GM19463 (cell line): Measurements from ENCODE around the gene CAMSAP2.
A peak's percentile ranks its signal among the peaks of the same experiment; 100 is the strongest.
"Not testable (repeated sequence)": the region's sequence is repeated elsewhere in the genome, so short reads cannot be mapped to it uniquely, and the experiment has no call there.

Source experiments
- ATAC-seq: cut with Tn5 transposase; IDR thresholded peaks from one replicate; pipeline ENCODE4 v1.9.1; 2021; ENCODE audit warnings: mild to moderate bottlenecking, moderate library complexity; ENCODE audit not compliant: unreplicated experiment

Gene CAMSAP2

DNA sequence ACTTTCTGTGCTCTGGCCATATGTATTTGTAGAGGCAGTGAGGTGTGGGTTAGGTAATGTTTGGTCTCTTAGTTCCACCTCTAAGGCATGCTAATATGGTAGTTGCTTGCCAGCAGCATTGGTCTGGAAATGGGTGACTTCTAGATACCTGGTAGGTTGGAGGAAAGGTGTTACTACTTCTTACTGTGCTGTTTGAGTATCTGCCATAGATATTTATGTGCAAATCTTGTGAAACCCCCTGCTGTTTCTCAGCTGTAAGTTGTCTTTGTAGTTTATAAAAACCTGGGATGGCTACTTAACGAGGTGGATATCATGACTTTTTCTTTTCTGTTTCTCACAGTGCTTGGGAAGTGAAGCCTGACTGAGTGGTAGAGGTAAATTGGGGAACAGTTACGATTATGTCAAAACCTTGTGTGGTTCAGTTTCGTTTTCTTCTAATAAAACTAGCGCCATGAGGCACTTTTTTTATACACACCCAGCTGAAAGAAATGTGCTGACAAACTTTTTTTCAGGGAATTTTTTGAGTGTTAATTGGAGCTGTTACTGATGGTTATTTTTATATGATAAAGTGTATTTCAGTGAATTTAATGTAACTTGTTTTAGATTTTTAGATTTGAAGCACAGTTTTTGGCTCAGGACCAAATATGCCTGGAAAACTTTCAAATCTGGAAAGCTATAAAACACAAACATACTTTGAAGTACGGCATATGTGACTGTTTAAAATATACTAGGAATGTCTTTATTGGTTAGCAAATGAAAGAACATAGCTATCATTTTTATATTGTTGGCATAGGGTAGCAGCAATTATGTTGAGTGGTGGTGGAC, 42.1 kb downstream of the CAMSAP2 start:
- no peak for ATAC-seq

- ATAC-seq: no peak
Observed at GRCh38 chr1:200783926-200784325, 45.2 kb downstream of the CAMSAP2 start.

- no peak for ATAC-seq
Observed at GRCh38 chr1:200784576-200784975, 45.9 kb downstream of the CAMSAP2 start.

- no peak for ATAC-seq
Observed at GRCh38 chr1:200786788-200787187, 48.1 kb downstream of the CAMSAP2 start.

- no peak for ATAC-seq
Observed at GRCh38 chr1:200787896-200788387, 49.2 kb downstream of the CAMSAP2 start.

DNA sequence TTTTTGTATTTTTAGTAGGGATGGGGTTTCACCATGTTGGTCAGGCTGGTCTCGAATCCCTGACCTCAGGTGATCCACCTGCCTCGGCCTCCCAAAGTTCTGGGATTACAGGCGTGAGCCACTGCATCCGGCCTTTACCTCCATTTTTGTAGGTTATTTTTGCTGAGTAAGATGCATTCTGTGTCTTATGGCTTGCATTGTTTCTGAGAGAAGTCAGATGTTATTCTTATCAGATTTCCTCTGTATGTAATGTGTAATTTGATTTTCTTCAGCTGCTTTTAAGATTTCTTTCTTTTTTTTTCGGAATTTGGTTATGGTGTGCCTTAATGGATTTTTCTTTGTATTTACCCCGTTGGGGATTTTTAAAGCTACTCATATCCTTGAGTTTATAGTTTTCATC, 52.3 kb downstream of the CAMSAP2 start:
- ATAC-seq: not testable (repeated sequence)

DNA sequence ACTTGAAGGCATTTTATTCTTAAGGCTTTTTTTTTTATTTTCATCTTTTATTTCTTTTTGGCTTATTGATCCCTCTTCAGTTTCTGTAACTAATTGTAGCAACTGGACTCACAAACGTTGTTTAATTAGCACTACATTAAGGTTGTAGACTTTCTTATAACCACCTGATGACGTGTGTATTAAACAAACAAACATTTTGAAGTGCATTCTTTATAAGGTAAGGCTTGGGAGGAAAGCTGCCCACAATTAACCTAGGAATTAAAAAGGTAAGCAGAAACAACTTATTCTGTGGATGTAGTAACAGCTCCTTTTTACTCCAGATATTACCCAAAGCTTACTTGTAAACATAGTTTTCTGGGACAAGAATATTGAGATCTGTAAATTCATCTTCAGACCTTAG, 55.0 kb downstream of the CAMSAP2 start:
- ATAC-seq: no peak

- no peak for ATAC-seq
Observed at GRCh38 chr1:200794506-200795065, 55.9 kb downstream of the CAMSAP2 start.

DNA sequence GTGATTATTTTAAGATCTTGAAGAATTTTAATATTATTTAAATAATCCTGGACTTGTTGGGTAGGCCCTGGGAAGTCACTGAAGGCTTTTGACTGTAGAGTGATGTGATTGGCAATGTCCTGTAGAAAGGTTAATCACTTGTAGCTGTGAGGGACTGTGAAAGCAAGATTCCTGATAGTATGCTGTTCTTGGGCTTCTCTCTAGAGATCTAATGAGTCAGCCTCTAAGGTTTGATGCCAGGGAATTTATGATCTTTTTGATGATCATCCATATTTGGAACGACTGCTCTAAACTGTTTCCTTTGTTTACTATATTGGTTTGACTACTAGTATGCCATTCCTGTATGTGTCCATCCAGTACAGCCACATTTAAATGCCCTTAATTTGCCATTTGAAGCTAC, 56.5 kb downstream of the CAMSAP2 start:
- ATAC-seq: no peak

DNA sequence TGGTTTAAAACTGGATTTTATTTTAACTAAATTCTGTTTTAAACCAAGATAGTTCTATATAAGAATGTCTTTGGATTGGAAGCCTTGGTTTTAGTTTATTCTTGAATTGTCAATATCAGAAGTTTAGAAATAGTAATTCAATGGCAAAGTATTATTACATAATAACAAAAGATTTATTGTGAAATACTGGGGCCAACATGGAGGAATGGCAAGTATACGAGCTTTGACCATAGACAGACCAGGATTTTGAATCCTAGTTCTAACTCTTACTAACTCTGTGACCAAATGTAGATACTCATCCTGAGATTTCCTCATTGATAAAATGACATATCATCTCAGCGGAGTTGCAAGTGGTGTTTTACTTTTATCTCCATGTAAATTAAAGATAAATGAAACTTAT, 63.3 kb downstream of the CAMSAP2 start:
- no peak for ATAC-seq

DNA sequence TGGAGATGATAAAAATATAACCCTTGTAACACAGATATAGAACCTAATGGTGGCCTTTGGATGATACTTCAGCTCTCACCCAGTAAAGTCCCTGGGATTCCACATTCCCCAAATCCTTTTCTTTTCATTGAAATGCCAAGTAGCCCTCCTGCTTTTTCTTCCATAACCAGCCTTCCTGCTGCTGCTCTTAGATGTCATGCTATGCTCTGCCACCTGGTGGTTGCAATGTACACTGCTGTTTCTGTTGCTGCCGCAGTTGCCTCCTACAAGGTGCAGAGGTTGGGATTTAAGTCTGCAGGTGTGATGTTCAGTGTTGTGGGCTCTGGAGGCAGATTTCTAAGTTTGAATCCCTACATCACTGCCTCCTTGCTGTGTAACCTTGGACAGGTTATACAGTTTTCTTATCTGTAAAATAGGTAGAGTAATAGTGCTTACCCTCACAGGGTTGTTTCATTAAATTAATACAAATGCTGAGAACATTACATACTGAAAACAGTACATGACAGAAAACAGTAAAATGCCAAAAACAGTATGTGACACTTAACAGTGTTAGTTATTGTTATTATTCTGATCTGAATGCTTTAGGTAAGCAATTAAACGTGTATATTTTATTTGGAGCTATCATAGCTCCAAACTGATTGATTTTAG, 64.3 kb downstream of the CAMSAP2 start:
- peak; percentile 72 for ATAC-seq

GRCh38 chr1:200805719-200806118, 67.0 kb downstream of the CAMSAP2 start:
- no peak for ATAC-seq

GRCh38 chr1:200808846-200809245, 70.2 kb downstream of the CAMSAP2 start:
- ATAC-seq: no peak

GRCh38 chr1:200811704-200812103, 73.0 kb downstream of the CAMSAP2 start:
- ATAC-seq: no peak

DNA sequence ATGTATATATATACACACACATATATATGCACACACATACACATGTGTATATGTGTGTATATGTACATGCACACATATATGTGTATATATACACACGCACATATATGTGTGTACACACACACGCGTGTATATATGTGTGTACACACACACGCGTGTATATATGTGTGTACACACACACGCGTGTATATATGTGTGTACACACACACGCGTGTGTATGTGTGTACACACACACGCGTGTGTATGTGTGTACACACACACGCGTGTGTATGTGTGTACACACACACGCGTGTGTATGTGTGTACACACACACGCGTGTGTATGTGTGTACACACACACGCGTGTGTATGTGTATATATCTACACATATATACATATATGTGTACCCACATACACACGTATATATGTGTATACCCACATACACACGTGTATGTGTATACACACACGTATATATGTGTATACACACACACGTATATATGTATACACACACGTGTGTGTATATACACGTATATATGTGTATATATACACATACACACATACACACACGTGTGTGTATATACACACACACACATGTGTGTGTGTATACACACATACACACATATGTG, 78.0 kb downstream of the CAMSAP2 start:
- ATAC-seq: not testable (repeated sequence)

- no peak for ATAC-seq
Observed at GRCh38 chr1:200818248-200818647, 79.6 kb downstream of the CAMSAP2 start.

DNA sequence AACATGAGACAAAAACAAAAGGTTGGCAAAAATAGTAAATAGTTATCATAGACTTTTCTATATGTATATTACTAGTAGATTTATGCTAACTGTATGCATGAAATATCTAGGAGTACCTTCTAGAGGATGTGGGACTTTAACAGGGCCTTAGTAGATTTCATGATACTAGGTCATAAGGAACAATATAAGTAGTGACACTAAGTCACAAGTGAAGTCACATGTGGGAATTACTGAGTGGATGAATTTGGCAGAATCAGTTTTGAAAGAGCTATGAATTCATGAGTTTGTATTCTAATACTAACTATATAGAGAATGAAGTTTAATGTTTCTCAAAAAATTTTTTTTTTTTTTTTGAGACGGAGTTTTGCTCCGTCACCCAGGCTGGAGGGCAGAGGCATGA, 81.0 kb downstream of the CAMSAP2 start:
- no peak for ATAC-seq

DNA sequence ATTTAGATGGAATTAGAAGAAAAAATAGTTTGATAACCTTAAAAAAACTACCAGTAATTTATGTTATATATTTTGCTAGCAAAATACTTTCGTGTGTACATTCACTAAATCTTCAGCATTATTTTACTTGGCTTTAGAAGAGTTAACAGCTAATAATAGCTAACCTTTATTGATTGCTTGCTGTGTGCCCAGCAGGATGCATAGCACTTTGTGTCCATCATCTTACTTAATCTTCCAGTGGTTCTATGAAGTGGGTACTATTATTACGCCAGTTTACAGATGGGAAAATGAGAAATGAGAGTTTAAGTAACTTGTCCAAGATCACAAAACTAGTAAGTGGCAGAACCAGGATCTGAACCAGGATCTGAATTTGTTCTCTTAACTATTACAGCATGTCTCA, 92.4 kb downstream of the CAMSAP2 start:
- no peak for ATAC-seq

GRCh38 chr1:200834383-200834782, 95.7 kb downstream of the CAMSAP2 start:
- no peak for ATAC-seq

GRCh38 chr1:200836213-200836612, 97.5 kb downstream of the CAMSAP2 start:
- ATAC-seq: no peak

DNA sequence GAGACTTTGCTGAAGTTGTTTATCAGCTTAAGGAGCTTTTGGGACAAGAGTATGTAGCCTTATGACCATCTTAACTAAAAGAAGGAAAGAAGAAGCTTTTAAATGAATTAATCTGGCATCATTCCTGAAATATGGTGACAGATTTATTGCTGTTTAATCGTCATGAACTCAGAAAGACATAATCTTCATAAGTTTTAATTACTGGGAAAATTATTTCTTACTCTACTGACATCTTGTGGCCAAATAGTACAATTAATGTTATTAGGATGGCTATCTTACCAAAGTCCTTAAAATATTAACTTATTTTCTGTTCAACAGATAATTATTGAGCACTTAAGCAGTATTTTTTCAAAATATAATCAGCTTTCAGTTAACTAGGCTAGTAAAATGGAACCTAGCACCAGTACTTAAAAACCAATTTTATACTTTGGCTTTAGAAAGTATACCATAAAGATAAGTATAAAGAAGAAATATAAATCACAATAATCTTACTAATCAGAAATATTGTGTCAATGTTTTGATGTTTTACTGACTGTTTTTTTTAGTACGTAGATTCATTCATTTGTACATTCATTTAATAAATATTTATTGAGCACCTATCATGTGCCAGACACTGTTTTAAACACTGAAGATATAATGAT, 99.4 kb downstream of the CAMSAP2 start:
- ATAC-seq: no peak
